HG03159 (cell line): ENCODE measurements around the gene SLIT1.

Experiments
- ATAC-seq: cut with Tn5 transposase; IDR thresholded peaks from one replicate; pipeline ENCODE4 v1.9.1; 2021; ENCODE audit warnings: mild to moderate bottlenecking, moderate library complexity; ENCODE audit not compliant: unreplicated experiment

Gene SLIT1

DNA sequence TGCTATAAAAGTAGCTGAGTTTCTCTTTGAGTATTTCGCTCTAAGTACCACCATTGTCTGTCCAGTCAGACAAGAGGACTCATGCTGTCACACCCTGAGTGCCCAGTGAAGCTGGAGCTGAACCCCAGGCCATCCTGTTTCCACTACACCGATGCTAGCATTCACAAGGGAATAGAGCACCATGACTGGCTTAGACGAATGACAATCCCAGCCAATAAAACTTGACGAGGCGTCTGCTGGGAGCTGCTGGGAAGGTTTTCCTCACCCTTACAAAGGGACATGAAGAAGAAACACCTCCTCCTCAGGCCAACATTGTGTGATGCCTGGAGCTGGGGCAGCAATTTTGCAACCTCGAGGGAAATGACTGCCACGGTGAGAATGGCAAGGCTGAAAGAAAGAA lies 17.5 kb upstream of the SLIT1 start:
- no peak for ATAC-seq

DNA sequence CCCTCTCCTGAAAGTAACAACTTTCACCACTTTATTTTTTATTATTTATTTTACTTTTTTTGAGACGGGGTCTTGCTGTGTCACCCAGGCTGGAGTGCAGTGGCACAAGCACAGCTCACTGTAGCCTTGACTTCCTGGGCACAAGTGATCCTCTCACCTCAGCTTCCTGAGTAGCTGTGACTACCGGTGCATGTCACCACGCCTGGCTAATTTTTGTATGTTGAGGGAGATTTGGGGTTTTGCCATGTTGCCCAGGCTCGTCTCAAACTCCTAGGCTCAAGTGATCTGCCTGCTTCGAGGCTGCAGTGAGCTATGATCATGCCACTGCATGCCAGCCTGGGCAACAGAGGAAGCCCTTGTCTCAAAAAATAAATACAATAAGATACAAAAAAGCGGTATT lies 14.9 kb upstream of the SLIT1 start:
- no peak for ATAC-seq

DNA sequence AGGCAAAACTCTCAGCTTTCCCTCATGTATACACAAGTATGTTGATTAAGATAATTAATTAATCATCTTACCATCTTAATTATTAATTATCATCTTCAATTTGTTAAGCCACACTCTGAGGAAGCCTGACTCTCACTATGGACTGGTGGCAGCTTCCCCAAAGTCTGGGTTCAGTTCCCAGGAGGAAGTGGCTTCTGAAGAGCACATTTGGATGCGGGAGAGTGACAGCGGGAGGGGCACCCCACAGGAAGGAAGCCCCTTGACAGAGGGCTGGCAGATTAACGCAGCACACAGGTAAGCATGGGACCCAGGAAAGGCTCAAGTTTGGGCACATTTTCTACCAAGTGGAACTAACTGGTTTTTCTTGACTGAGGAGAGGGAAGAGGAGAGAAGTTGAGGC lies 13.4 kb upstream of the SLIT1 start:
- no peak for ATAC-seq

DNA sequence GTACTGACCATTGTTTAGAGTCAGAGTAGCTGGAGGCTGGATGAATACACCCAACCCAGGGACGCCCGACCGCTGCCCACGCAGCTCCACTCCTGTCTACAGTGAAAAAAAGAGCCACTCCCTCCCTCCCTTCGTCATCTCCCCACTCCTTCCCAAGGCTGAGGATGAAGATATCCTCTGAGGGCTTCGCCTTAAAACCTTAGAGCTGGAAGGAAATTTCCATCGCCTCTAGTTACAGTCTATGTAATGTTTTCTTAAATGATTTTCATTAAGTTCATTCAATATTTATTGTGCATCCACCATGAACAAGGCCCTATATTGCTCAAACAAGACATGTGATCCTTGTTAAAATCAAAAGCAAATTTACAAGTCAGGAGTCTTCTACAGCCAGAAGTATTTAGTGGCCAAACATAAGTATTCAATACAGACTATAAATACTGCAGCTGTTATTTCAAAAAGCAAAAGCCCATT lies 11.3 kb upstream of the SLIT1 start:
- no peak for ATAC-seq

DNA sequence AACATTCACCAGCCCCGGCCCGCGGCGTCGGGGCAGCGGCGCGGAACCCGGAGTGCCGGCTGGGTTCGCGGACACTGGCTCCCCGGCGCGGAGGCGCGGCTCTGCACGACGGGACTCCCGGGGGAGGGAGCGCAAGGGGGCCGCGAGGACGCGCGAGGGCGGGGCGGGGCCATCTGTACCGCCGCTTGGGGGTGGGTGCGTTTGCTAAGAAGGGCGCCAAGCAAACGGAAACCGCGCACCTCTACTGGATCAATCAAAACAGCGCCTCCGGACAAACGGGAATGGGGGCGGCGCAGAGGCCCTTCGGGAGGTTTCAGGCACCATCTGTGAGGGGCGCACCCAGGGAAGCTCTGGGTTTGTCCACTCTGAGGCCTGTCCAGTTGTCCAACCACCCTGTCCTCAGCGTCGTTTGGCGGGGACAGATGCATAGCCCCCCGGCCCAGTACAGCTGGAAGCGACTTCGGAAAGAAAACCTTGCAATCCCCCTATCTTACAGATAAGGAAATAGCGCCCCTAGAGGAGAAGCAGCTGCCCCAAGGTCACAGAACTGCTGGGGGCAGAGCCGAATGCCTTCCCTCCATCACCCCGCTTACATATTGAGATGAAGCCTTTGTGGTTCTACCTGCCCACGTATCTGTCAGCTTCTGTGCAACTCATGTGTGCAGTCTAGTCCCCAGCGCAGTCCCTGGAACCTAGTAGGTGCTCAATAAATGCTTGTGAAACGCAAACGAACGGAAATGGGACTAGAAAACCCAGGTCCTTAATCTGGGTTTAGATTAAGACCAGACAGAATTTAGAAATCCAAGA lies 10.7 kb upstream of the SLIT1 start:
- no peak for ATAC-seq

DNA sequence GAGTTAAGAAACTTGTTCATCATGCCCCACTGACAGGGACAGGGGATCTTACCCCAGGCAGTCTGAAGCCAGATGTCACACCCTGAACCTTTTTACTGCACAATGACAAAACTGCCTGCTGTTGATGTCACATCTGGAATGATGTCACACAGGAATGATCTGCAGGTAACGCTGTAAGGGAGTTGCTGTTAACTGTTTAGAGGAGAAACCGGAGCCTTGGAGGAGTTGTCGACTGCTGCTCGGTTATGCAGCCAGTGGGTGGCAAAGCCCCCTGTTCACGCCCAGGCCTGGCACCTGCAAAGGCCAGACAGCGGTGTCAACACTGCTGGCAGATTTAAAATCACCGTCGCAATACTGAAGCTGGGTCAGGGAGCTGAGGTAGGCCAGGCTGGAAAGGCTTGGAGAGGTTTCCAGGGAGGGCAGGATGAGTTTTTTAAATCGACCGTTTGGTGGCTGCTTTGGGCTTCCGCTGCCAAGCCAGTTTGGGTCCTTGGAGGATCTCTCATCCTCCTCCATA lies 10.0 kb upstream of the SLIT1 start:
- ATAC-seq, result no peak

DNA sequence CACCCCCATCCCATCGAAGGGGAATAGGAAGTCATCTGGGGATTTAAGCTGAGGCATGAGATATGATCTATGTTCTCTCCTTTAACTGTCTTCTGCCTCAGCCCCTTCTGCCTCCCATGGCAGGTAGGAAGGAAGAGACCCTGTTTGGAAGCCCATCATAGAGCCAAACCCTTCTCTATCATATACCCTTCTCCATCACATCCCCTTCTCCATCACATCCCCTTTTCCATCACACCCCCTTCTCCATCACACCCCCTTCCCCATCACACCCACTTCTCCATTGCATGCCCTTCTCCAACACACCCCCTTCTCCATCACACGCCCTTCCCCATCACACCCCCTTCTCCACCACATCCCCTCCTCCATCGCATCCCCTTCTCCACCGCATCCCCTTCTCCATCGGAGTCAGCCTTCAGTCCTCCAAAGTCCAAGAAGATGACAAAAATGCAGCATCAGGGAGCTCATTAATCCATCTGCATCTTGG lies 7.2 kb upstream of the SLIT1 start:
- ATAC-seq, result no peak

DNA sequence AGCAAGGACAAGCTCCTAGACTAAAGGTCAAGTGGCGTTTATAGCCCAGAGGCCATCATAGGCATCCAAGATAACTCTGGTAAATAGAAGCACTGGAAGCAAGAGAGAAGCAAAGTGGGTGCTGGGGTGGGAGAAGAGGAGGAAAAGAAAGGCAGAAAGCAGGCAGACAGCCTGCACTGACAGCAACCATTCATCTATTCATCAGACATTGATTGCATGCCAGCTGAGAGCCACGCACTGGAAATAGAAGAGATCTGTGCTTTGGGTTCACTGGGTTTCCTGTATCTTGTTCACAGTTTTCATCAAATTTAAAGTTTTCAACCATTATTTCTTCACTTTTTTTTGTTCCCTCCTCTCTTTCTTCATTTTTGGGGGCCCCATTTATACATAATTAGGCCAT lies 4.7 kb upstream of the SLIT1 start:
- no peak for ATAC-seq

DNA sequence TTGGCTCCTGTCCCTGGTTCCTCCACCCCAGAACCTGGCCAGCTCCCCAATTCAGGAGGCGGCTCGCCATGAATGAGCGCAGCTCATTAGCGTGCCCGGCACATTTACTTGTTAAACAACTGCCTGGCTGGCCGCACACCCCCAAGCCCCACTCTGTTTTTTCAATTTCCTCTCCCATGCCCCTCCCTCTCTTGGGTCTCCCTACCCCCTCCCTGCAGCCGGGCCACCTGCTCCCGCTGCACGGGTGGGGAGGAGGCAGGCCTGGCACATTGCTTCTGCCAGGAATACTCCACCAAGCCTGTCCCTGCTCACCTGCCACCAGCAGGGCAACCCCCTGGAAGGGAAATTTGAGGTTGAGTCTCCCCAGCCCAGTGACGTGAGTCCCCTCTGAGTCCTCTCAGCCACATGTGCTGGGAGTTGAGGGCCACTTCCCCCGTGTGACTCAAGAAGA lies 2.5 kb upstream of the SLIT1 start:
- ATAC-seq, result no peak

DNA sequence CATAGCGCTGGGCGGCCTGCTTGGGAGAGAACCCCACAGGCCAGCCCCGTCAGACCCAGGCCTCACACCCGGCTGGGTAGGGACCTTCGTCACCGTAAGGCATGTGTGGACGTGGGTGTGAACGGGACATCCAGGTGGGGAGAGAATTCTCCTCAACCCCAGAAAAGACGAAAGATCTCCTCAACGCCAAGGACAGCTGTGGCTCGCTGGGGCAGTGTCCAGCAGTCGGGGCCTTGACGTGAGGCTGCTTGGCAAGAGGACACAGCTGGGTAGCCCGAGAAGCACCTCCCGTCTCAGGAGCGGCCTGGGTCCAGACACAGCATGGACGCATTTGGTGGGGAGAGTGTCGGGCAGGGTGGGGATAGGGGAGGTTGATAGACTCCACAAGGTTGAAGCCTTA lies 1.2 kb upstream of the SLIT1 start:
- ATAC-seq, result no peak

DNA sequence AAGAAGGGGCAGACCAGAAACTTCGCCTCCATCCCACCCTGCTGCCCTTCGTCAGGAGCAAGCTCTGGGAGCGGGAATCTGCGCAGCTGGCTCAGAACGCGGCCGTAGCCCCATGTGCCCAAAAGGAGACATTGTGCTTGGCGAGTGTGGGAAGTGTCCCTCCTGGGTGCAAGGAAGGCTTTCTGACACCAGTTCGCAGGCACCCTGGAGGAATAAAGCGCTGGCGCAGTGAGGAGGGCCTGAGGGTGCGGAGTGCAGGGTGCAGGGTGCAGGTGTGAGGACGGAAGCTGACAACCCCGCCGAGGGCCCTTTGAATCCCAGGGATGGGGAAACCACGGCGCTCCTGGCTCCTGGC lies 811 bp downstream of the SLIT1 start:
- no peak for ATAC-seq

DNA sequence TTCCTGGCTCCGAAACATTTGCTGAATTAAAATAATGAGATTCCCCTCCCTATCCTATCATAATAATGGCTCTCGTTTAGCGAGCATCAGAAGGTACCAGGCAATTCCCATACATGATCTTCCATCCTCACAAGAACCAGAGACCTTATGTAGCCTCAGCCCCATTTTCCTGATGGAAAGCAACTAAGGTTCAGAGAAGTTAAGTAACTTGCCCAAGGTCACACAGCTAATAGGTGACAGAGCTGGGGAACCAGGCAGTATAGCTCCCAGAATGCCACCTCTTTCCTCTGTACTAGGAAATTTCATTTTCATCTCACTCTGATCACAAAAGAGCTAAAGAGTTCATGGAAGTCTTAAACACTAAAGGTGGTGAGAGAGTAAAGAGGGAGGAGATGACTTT lies 2.4 kb downstream of the SLIT1 start:
- ATAC-seq, result no peak

DNA sequence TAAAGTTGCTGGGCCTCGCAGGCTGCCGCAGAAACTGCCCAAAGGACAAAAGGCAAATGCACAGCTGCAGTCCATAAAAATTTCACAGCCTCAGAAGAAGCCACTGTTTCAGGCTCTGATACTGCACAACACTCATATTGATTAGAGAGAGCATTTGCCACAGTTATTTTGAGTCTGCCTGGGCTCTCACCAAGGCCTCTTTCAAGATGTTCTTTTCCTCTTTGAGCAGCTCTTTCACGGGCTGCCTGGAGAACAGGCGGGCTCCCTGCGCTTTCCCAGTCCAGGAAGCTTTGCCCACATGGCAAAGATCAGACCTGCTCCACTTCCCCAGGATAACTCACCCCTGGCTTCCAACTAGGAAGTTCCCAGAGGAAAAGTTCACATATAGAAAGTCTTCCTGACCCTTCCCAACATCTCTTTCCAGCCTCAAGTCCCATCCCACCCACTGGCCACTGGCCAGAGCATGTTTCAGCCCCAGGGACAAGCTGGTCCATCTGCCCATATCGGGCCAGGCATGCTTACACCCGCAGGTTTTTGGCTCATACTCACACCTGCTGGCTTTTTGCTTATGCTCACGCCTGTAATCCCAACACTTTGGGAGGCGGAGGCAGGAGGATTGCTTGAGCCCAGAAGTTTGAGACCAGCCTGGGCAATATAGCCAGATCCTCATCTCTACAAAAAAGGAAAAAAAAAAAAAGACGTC lies 3.3 kb downstream of the SLIT1 start:
- ATAC-seq, result no peak

DNA sequence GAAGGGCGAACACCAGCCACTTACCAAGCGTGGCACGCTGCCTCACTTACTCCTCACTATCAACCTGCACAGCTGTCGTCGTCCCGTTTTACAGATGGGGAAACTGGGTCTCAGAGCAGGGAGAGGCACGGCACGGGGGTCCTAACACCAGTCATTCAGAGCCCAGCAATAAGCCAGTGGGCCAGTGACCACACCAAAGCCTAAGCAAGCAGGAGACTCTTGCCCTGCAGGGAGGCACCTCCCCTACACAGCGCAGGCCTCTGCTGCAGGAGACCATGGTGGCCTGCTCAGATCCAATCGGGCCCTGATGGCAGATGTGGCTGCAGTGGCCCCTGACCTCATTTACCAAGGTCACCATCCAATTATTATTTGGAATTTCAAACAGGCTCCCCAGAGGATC lies 4.8 kb downstream of the SLIT1 start:
- no peak for ATAC-seq

DNA sequence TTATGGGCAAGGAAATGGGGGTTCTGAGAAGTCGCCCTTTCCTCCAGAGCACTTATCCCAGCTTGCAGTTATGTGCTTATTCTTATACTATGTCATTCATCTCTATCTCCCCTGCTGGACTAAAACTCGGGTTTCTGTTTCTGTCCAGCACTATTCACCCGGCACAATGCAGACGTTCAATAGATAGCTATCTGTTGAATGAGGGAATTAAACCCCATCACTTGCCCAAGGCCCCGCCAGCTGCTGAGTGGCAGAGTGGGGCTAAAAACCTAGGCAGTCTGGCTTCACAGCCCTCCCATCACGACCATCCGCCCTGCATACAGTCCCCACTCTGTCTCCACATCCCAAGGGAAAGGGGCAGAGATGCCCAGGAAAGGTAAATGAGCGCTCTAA lies 5.4 kb downstream of the SLIT1 start:
- no peak for ATAC-seq

DNA sequence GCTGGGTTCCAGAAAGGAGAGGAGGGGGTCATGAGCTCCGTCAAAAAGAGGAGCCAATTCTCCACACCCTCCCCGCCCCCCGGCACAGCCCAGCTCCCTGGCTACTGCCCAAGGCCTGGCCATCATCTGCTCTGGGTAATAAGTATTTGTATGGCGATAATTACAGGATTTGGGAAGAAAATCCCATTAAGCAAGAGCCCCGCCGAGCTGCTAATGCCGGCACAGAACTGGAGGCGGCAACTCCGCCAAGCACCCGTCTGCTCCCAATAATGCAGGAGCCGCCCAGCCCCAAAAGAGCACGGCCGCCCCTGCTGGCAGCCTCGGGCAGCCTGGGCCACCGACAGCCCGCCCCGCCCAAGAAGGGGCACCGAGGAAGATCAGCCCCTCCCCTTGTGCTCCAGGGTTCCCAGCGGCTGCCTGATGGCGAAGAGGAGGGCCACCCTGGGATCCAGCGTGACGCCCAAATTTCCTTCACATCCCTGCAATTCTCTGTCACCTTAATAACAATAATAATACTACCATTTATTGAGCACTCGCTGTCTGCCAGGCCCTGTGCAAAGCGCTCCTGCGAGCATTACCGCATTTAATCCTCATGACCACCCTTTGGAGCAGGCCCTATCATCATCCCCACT lies 5.9 kb downstream of the SLIT1 start:
- ATAC-seq, result no peak

DNA sequence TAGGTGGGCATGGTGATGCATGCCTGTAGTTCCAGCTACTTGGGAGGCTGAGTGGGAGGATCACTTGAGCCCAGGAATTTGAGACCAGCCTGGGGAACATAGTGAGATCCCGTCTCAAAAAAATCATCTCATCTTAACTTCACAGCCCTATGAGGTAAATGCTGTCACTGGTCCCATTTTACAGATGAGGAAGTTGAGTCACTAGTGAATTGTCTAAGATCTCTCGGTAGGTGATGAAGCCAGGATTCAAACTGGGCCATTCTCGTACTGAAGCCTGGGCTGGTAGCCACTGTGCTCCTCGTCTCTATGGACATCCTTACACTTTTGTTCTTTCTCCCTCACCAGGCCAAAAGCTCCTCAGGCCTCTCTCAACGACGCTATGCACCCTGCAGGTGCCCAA lies 6.4 kb downstream of the SLIT1 start:
- ATAC-seq, result no peak

DNA sequence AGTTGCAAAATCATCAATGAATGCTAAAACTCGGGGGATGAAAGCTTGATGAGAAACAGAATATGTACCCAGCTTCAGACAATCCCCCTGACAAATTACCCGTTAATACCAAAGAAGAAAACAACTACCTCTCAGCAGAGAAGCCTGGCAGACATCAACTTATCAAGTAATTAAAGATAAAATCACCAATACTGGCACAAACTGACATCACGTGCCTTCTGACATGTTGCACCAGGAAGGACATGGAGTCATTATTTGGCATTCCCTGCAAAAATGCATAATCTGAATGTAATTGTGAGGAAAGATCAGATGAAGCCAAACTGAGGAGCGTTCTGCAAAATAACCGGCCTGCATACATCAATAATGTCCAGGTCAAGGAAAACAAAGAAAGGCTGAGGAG lies 7.7 kb downstream of the SLIT1 start:
- ATAC-seq, result no peak

DNA sequence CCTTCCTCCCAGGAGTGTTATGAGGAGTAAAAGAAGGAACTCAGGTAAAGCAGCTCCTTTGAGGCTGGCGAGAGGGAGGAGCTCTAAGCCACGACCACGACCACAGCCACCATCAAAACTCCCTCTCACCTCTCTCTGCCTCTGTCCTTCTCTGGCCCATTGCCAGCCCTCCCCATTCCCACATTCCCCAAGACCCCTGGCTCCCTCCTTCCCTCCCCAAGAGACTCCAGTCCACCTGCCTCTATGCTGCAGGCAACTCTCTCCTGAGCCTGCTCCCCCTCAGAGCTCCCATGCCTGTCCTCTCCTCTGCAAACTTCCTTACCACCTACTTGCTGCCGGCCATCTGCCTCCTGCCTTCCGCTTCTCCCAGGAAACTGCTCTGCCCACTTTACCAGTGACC lies 9.5 kb downstream of the SLIT1 start:
- ATAC-seq, result no peak

DNA sequence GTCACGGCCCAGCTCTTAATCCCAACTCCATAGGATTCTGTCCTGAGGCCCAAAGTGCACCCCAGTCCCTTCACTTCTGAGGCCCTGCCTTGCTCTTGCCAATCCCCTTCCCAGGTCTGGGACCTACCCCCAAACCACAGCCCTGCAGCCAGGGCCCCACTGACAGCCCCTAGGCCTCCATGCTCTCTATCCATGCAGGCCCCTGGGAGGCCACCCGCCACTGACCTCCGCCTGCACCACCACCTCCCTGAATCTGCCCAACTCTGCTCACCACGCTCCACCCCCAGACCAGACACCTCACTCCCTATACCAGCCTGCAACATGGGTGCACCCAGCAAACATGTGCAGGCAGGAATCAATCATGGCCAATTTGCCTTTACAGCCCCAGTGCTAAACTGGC lies 10.2 kb downstream of the SLIT1 start:
- ATAC-seq, result no peak

DNA sequence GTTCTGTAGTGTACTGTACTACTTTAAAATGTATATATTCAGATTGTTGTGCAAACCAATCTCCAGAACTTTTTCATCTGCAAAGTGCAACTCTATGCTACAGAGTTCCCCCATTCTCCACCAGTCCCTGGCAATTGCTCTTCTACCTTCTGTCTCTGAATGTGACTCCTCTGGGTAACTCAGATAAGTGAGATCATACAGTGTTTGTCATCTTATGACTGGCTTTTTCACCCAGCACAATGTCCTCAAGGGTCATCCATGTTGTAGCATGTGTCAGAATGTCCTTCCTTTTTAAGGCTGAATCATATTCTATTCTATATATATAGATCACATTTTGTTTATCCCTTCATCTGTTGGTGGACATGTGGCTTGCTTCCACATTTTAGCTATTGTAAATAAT lies 10.8 kb downstream of the SLIT1 start:
- no peak for ATAC-seq

DNA sequence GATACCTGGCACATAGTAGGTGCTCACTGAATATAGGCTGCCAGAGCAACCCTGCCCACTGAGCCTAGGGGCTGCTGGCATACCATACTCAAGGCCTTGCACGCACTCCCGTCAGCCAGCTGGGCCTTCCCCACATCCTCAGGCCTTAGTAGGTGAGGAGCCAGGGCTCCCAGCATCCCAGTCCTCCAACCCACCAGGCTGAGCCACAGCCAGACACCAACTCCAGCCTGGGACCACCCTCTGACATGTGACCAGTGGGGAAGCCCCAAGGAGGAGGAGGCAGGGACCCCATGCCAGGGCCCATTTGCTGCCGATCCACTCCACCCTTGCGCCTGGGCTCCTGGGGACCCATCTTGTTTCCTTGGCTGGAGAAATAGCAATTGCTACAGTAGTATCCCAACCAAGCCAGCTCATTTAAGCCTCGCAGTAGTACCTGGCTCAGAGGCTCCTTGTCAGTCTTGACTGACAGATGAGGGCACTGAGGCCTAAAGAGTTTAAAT lies 11.4 kb downstream of the SLIT1 start:
- ATAC-seq, result no peak
